Measurements from ENCODE around the gene EFCAB6. TPM values are rescaled to one million over a fixed set of nuclear protein-coding genes. Genes with fewer than 3 reads are reported as not detected.

EFCAB6 gene
- total and polyA plus RNA-seq, 9 of the 15 experiments (the other 6 are each of a cell fraction or from before 2014, with no cell fraction given), result 0.06 TPM; not detected in 8

DNA sequence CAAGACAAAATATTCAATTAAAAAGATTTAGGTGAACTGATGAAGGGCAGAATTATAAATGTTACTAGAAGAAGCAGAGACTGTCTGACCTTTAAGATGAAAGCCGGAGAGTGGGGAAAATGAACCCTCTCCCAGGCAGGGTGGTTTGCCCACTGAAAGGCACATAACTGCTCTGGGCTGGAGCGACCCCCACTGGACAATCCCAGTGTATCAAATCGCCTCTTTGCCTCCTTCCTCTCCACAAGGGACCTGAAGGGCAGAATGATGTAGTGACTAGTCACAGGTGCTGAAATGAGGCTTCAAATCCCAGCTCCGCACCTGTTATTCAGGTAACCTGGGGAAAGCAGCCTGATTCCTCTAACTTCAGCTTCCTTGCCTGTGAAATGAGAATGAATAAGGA is 69.0 kb downstream of the EFCAB6 start:
- peaks cover 0 to 19% of the 10 kb centered on the region in 2 experiments; a peak in 3 of 5 replicates for H3K27me3 ChIP-seq (ENCODE audit: control insufficient read depth in 2 of 2, insufficient read depth in 2 of 2, low read length in 2 of 2)
- H2AFZ ChIP-seq (ENCODE audit: low read depth, low read length), result no peak overlapping the region
- no peaks in the 10 kb centered on the region for H3K4me1 ChIP-seq (replicated peaks in 1 of 2; ENCODE audit: control insufficient read depth in 2 of 2, insufficient read depth in 2 of 2, low read length in 2 of 2)
- FAIRE-seq (no peak), ATAC-seq (no peak), DNase-seq (ENCODE audit: extremely low read depth in 1 of 4, low spot score in 3 of 4) (peak; percentile 6 to 12 (median 8))
- H3K9ac ChIP-seq (ENCODE audit: insufficient read depth in 1 of 2, low read depth in 2 of 2, low read length in 2 of 2), result no peak overlapping the region
- TF ChIP-seq, protein P1, sequence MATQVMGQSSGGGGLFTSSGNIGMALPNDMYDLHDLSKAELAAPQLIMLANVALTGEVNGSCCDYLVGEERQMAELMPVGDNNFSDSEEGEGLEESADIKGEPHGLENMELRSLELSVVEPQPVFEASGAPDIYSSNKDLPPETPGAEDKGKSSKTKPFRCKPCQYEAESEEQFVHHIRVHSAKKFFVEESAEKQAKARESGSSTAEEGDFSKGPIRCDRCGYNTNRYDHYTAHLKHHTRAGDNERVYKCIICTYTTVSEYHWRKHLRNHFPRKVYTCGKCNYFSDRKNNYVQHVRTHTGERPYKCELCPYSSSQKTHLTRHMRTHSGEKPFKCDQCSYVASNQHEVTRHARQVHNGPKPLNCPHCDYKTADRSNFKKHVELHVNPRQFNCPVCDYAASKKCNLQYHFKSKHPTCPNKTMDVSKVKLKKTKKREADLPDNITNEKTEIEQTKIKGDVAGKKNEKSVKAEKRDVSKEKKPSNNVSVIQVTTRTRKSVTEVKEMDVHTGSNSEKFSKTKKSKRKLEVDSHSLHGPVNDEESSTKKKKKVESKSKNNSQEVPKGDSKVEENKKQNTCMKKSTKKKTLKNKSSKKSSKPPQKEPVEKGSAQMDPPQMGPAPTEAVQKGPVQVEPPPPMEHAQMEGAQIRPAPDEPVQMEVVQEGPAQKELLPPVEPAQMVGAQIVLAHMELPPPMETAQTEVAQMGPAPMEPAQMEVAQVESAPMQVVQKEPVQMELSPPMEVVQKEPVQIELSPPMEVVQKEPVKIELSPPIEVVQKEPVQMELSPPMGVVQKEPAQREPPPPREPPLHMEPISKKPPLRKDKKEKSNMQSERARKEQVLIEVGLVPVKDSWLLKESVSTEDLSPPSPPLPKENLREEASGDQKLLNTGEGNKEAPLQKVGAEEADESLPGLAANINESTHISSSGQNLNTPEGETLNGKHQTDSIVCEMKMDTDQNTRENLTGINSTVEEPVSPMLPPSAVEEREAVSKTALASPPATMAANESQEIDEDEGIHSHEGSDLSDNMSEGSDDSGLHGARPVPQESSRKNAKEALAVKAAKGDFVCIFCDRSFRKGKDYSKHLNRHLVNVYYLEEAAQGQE (IDR thresholded peaks at IDR 0.05; ENCODE audit: borderline replicate concordance), result 0 out of 2 replicates have a peak, but pooled peaks have one; percentile 5
- TF ChIP-seq, protein P1 (CRISPR knock-in tag; IDR thresholded peaks at IDR 0.05; ENCODE audit: low read depth), result no peak
- TF ChIP-seq, protein P2, sequence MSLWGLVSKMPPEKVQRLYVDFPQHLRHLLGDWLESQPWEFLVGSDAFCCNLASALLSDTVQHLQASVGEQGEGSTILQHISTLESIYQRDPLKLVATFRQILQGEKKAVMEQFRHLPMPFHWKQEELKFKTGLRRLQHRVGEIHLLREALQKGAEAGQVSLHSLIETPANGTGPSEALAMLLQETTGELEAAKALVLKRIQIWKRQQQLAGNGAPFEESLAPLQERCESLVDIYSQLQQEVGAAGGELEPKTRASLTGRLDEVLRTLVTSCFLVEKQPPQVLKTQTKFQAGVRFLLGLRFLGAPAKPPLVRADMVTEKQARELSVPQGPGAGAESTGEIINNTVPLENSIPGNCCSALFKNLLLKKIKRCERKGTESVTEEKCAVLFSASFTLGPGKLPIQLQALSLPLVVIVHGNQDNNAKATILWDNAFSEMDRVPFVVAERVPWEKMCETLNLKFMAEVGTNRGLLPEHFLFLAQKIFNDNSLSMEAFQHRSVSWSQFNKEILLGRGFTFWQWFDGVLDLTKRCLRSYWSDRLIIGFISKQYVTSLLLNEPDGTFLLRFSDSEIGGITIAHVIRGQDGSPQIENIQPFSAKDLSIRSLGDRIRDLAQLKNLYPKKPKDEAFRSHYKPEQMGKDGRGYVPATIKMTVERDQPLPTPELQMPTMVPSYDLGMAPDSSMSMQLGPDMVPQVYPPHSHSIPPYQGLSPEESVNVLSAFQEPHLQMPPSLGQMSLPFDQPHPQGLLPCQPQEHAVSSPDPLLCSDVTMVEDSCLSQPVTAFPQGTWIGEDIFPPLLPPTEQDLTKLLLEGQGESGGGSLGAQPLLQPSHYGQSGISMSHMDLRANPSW (CRISPR knock-in tag; IDR thresholded peaks at IDR 0.05), result no peak
- TF ChIP-seq, protein P3, sequence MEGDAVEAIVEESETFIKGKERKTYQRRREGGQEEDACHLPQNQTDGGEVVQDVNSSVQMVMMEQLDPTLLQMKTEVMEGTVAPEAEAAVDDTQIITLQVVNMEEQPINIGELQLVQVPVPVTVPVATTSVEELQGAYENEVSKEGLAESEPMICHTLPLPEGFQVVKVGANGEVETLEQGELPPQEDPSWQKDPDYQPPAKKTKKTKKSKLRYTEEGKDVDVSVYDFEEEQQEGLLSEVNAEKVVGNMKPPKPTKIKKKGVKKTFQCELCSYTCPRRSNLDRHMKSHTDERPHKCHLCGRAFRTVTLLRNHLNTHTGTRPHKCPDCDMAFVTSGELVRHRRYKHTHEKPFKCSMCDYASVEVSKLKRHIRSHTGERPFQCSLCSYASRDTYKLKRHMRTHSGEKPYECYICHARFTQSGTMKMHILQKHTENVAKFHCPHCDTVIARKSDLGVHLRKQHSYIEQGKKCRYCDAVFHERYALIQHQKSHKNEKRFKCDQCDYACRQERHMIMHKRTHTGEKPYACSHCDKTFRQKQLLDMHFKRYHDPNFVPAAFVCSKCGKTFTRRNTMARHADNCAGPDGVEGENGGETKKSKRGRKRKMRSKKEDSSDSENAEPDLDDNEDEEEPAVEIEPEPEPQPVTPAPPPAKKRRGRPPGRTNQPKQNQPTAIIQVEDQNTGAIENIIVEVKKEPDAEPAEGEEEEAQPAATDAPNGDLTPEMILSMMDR (IDR thresholded peaks at IDR 0.05 in 2 of 3, conservative IDR thresholded peaks at IDR 0.05 in 1 of 3; ENCODE audit: insufficient read depth in 2 of 3, low read depth in 1 of 3, low read length in 3 of 3), result peak; percentile 41 to 48 (median 42); a peak in 5 of 6 replicates
- CTCF ChIA-PET (ENCODE audit: low intra/inter-chr PET ratio), result interaction anchor here (0.7 kb wide), 1 partner anchor 354 kb away, joined by 3 read pairs; no protein-coding TSS in a partner anchor
- no peaks in the 10 kb centered on the region for H3K36me3 ChIP-seq (ENCODE audit: control insufficient read depth, insufficient read depth, low read length)
- 0% methylated on average over 3 of the region's 4 CpGs for WGBS (ENCODE audit: insufficient coverage, low coverage, missing lambda C conversion rate)
- in situ Hi-C loops (cut with MboI) (no loop called here), intact Hi-C loops (cut with micrococcal nuclease) (no loop called here)
- no peak overlapping the region for H3K27ac ChIP-seq (ENCODE audit: extremely low read depth, low read depth, low read length)
- H3K9me3 ChIP-seq (replicated peaks; ENCODE audit: control insufficient read depth, insufficient read depth, low read depth, low read length), result no peaks in the 10 kb centered on the region
- no TSS peak for BruUV-seq (replicated peaks)
- H3K4me3 ChIP-seq, result no peak overlapping the region
- H3K4me2 ChIP-seq (ENCODE audit: insufficient read depth, low read length), result no peak overlapping the region
- POLR2A ChIA-PET, result no interaction called here
- no peaks in the 10 kb centered on the region for H3K79me2 ChIP-seq (ENCODE audit: control insufficient read depth, insufficient read depth, low read length)
- H4K20me1 ChIP-seq (replicated peaks; ENCODE audit: control insufficient read depth, insufficient read depth, low read length), result no peaks in the 10 kb centered on the region
- no peaks in the 10 kb centered on the region for H3K9me1 ChIP-seq (ENCODE audit: control insufficient read depth, insufficient read depth, low read length)

Measured in K562 (cell line).